ENCODE results near the gene PNPLA8.

- TF ChIP-seq, protein P1, sequence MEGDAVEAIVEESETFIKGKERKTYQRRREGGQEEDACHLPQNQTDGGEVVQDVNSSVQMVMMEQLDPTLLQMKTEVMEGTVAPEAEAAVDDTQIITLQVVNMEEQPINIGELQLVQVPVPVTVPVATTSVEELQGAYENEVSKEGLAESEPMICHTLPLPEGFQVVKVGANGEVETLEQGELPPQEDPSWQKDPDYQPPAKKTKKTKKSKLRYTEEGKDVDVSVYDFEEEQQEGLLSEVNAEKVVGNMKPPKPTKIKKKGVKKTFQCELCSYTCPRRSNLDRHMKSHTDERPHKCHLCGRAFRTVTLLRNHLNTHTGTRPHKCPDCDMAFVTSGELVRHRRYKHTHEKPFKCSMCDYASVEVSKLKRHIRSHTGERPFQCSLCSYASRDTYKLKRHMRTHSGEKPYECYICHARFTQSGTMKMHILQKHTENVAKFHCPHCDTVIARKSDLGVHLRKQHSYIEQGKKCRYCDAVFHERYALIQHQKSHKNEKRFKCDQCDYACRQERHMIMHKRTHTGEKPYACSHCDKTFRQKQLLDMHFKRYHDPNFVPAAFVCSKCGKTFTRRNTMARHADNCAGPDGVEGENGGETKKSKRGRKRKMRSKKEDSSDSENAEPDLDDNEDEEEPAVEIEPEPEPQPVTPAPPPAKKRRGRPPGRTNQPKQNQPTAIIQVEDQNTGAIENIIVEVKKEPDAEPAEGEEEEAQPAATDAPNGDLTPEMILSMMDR (IDR thresholded peaks at IDR 0.05; ENCODE audit: insufficient read depth, low read depth, low read length), result no peak
- no peak for TF ChIP-seq EZH2 (IDR thresholded peaks at IDR 0.05; ENCODE audit: insufficient read depth, low read length)
Measured at GRCh38 chr7:108468246-108468645, 57.7 kb downstream of the PNPLA8 start.
